Adipocyte (in vitro differentiated cells): ENCODE results near the gene LCE3B.

Experiments
- DNase-seq: peaks from one replicate; pipeline ENCODE4 v3.0.0-alpha.2; 2015; ENCODE audit warnings: low read depth
- H3K27me3 ChIP-seq: replicated peaks from 2 replicates; pipeline ENCODE4 v1.7.0; 2013; ENCODE audit warnings: mild to moderate bottlenecking, low read length, moderate library complexity; ENCODE audit not compliant: control insufficient read depth, insufficient read depth
- H3K36me3 ChIP-seq: 2 replicates; pipeline ENCODE4 v1.7.0; 2013; ENCODE audit warnings: low read length, mild to moderate bottlenecking, moderate library complexity; ENCODE audit not compliant: control insufficient read depth, insufficient read depth, severe bottlenecking
- H3K4me1 ChIP-seq: 2 replicates; pipeline ENCODE4 v1.7.0; 2013; ENCODE audit warnings: mild to moderate bottlenecking, low read length, moderate library complexity; ENCODE audit not compliant: control insufficient read depth, insufficient read depth
- H3K4me3 ChIP-seq: 2 replicates; pipeline ENCODE4 v1.7.0; 2013; ENCODE audit warnings: mild to moderate bottlenecking, low read length, moderate library complexity
- H3K9ac ChIP-seq: 2 replicates; pipeline ENCODE4 v1.7.0; 2013; ENCODE audit warnings: mild to moderate bottlenecking, low read length, moderate library complexity
- H3K9me3 ChIP-seq: 2 replicates; pipeline ENCODE4 v1.7.0; 2013; ENCODE audit warnings: mild to moderate bottlenecking, low read length, moderate library complexity; ENCODE audit not compliant: control insufficient read depth

The LCE3B gene

GRCh38 chr1:152663098-152663497 lies 49.5 kb downstream of the LCE3B start, which contains the start of gene LCE2D:
LCE2D (plus strand) TSS chr1:152663380; CDS start chr1:152664106, 726 bp downstream.
- Histone ChIP-seq H3K4me1 (no peaks in the 10 kb centered on the region), H3K4me3 (no peak within 1 kb of the TSS), H3K36me3 (no peaks in the 10 kb centered on the region), H3K9ac (no peak within 1 kb of the TSS), H3K9me3 (no peaks in the 10 kb centered on the region), H3K27me3 (no peaks in the 10 kb centered on the region)
- no peak for DNase-seq
